Fibroblast of skin of right quadriceps (primary cell): Measurements from ENCODE around the gene MBP.
A peak's percentile ranks its signal among the peaks of the same experiment; 100 is the strongest.

Experiments used
- DNase-seq: peaks from one replicate; pipeline ENCODE4 v3.0.0-alpha.2; 2013

The MBP gene

GRCh38 chr18:77016936-77017335 is 115.6 kb downstream of the MBP start:
- DNase-seq = no peak

- no peak for DNase-seq
Observed at GRCh38 chr18:77015771-77016710, 116.5 kb downstream of the MBP start.

GRCh38 chr18:77015169-77015568 is 117.4 kb downstream of the MBP start:
- DNase-seq = no peak

- no peak for DNase-seq
Observed at GRCh38 chr18:77014538-77014937, 118.0 kb downstream of the MBP start.

GRCh38 chr18:77013811-77014521 is 118.6 kb downstream of the MBP start:
- DNase-seq = no peak

- no peak for DNase-seq
Observed at GRCh38 chr18:77012806-77013541, 119.6 kb downstream of the MBP start.

GRCh38 chr18:77012120-77012519 is 120.5 kb downstream of the MBP start:
- DNase-seq = no peak

- DNase-seq = no peak
Observed at GRCh38 chr18:77009675-77010074, 122.9 kb downstream of the MBP start.

GRCh38 chr18:77008576-77009315 is 123.8 kb downstream of the MBP start:
- no peak for DNase-seq

GRCh38 chr18:77008006-77008405 is 124.6 kb downstream of the MBP start:
- DNase-seq = no peak

- no peak for DNase-seq
Observed at GRCh38 chr18:77007251-77007650, 125.3 kb downstream of the MBP start.

- DNase-seq = no peak
Observed at GRCh38 chr18:77006305-77007175, 126.0 kb downstream of the MBP start.

- no peak for DNase-seq
Observed at GRCh38 chr18:77005651-77006195, 126.9 kb downstream of the MBP start.

GRCh38 chr18:77004555-77005380 is 127.8 kb downstream of the MBP start:
- DNase-seq = no peak

GRCh38 chr18:77003316-77003715 is 129.3 kb downstream of the MBP start:
- no peak for DNase-seq

- no peak for DNase-seq
Observed at GRCh38 chr18:77002496-77002895, 130.1 kb downstream of the MBP start.

- no peak for DNase-seq
Observed at GRCh38 chr18:77001979-77002378, 130.6 kb downstream of the MBP start.

- no peak for DNase-seq
Observed at GRCh38 chr18:77001041-77001440, 131.5 kb downstream of the MBP start.

- peak; percentile 23 for DNase-seq
Observed at GRCh38 chr18:77000527-77000926, 132.1 kb downstream of the MBP start.

- no peak for DNase-seq
Observed at GRCh38 chr18:76999077-76999476, 133.5 kb downstream of the MBP start.
